Cardiac septum (tissue), 1 donor: Measurements from ENCODE around the gene KCNJ12. TPM values are rescaled to one million over a fixed set of nuclear protein-coding genes. Genes with fewer than 3 reads are reported as not detected.
"Not testable (repeated sequence)": the region's sequence is repeated elsewhere in the genome, so short reads cannot be mapped to it uniquely, and the experiment has no call there.

ENCODE experiments used
- DNase-seq: peaks from one replicate; pipeline ENCODE4 v3.0.0-alpha.2; 2020; ENCODE audit warnings: low spot score
- intact Hi-C: fragments of 100-400 bp; cut with DNase I; formaldehyde crosslinking; loops from one replicate; pipeline ENCODE4 v1.14.0; 2022
- total RNA-seq: library from RNA; stranded (reverse); fragmentation: NEBNext Ultra II Directional; extraction: Animal tissue kit (Norgen Biotek cat#: 25700); gene quantifications from one replicate; pipeline ENCODE4 v1.2.1, GENCODE V29; 2021
- donor health status: DM: no; HTN: no; CAD: no.

Gene KCNJ12
- total RNA-seq, 1 donor from 2014 or later = 11.3 TPM

GRCh38 chr17:21426876-21427275, 50.7 kb downstream of the KCNJ12 start:
- intact Hi-C loops, DNase-seq: not testable (repeated sequence)

DNA sequence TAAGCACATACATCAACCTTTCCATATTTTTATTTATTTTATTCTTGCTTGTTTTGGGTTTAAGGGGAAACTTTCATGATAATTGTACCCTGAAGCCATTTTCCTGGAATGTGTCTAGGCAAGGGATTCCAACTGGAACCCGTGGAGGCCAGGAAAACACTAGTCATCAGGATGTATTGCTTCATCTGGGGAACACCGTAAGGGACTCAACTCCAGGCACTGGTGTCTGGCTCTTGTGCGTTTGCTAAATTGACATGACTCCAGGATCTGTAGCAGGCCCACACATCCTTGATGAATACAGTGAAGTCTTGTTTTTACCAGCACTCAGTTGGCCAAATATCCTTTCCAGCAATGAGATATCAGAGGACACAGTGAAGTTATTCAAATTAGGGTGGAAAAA, 51.6 kb downstream of the KCNJ12 start:
- intact Hi-C loops, DNase-seq: not testable (repeated sequence)

DNA sequence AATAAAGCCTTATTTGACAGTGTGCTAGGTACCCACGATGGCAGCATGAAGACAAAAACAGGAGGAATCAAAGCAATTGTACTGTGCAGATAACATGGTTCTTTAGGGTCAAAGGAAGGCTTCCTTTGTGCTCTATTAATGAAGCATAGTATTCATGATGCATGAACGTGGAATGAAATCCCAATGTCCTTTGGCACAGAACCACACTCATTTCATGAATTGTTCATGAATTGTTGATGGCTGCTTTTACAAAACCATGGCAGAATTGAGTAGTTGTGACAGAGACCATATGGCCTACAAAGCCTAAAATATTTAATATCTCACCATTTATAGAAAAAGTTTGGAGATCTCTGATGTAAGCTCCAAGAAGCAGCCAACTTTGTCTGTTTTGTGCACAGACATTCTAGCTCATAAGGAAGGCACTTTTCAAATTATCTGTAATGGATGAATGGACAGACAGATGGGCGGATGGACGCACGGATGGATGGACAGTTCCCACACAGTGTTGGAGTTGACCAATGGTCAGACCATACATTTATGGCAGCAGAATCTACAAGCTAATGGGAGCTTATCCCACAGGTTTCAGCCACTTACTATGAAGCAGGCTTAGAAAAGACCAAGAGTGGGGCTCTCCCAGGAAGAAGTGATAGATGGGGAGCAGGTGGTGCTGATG, 52.7 kb downstream of the KCNJ12 start:
- DNase-seq, intact Hi-C loops: not testable (repeated sequence)

DNA sequence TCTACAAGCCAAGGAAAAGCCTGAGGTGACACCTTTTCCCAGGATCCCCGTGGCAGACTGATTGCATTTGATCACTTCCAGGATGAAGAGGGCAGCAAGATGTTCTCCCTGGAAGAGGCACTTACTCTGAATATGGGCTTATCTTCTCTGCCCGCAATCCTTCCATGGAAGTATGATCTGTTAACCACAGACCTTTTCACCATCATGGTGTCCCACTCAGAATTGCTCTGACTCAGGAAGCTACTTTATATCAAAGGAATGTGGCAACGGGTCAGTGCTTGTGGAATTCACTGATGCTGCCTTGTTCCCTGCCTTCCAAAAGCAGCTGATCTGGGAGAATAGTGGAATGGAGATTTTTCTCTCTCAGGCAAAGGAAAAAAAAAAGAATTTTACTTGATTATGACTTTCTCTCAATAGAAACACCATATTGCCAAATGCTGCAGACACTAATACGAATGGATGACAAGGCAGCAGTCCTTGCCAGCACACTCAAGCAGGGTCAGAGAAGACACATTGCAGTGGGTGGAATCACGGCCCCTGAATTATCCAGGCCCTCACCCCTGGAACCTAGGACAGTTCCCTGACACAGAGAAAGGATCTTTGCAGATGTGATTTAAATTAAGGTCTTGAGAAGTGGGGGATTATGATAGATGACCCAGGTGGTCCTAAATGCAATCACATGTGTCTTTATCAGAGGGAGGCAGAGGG, 53.9 kb downstream of the KCNJ12 start:
- DNase-seq, intact Hi-C loops: not testable (repeated sequence)

GRCh38 chr17:21433971-21434370, 57.8 kb downstream of the KCNJ12 start:
- intact Hi-C loops, DNase-seq: not testable (repeated sequence)

DNA sequence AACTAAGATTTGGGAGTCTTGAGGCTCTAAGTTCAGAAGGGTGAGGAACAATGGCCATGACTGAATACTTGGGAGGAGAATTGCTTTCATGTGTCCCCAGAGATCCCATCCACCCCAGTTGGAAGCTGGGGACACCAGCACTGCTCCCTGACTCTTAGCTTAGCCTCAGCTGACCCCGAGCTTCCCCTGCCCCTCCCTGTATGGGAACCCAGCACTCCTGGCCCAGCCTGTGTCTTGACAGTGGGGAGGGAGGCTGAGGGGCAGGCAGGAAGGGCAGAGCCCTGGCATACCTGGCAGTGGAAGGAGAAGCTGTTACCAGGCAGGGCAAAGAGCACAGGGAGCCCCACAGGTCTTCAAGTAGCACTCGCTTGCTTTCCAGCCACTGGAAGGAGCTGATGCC, 58.8 kb downstream of the KCNJ12 start:
- intact Hi-C loops, DNase-seq: not testable (repeated sequence)

DNA sequence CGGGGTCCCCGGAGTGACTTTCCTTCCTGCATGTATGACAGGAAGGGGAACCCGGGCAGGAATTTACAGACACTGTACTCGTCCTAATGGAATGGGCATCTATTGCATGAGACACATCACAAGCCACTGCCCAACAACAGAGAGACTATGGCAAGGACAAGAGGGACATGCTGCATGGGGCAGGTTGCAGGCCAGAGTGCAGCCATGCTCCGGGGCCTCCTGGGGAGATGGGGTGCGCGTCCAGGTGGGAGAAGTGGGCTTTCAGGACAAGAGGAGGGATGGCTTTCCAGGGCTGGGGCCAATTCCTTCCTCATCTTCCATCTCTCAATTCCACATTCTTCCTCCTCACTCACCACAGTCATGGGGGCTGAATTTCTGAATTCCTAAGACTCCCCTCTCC, 60.3 kb downstream of the KCNJ12 start:
- intact Hi-C loops, DNase-seq: not testable (repeated sequence)

GRCh38 chr17:21436883-21437836, 61.0 kb downstream of the KCNJ12 start:
- DNase-seq, intact Hi-C loops: not testable (repeated sequence)

DNA sequence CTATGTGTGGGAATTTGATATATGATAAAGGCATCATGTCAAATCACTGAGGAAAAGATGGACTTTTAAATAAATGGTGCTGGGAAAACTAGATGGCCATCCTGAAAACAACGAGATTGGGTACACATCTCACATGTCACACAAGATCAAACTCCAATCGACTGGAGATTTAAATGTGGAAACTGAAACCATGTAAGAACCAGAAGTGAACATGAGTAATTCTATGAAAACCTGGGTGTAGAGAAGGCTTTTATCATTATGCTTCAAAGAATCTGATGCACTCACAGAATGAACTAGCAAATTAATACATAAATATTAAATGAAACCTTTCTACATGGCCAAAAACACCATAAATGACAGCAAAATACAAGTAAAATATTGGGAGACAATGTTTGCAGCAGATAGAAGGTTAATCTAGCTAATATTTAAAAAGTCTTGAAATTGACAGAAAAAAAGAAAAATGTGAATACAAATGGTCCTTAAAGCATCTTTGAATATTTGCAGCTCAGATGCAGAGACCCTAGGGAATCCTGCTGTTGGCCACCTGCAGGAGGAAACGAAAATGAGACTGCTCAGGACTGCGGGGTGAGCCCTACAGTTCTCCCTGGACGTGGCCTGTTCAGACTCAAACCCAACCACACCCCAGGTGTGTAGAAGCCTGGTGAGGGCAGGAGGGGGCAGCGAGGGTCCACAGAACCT, 62.3 kb downstream of the KCNJ12 start:
- DNase-seq, intact Hi-C loops: not testable (repeated sequence)

DNA sequence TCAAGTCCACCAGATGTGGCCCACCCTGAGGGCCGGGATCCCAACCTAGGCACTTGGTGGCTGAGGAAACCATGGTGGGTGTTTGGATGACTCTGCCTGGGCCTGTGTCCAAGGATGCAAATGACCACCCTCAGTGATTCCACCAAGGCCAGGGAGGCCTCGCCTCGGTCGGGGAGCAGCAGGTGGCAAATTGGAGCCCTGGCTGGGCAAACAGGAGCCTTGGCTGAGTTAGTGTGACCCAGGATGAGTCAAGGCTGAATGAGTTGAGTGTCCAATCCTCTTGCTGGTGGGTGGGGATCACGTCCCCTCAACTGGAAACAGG, 62.8 kb downstream of the KCNJ12 start:
- intact Hi-C loops, DNase-seq: not testable (repeated sequence)

DNA sequence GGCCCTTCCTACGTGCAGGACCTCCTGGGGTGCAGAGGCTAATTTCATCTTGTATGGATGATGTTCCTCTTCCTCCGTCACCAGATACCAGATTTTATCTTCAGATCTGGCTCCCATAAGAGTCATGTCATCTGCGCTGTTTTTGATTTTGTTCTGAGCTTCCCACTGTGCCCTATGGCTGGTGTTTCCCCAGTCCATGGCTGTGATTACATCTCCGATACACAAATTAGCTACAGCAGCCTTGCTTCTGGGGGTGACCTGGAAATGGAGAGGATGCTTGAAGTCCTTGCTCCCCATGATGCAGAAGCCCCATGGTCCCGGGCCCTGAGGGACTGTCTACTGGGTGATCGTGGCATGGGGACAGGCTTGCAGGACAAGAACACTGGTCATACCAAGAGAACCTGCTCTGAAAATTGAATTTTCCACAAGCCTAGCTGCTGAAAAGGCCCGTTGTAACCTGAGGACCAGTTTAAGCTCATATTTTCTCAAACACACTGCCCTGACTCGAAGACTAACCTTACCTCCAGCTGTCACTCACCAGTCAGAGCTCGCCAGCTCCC, 69.0 kb downstream of the KCNJ12 start:
- intact Hi-C loops = no loop called here
- no peak for DNase-seq

DNA sequence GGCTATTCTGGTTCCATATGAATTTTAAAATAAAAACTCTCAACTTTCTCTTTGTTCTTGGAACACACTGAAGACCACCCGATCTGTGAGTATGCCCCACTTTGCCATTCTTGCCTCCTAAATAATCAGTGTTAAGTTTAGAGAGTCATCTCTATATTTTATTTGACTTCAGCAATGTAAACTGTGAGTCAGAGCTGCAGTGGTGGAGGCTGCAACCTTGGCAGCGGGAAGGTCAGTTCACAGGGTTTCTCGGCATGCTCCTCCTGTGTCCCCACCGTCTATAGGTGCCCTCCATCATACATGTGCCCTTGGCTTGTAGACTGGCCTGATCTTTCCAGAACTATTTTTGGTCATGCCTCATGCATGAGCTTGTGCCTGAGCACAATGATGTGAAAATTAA, 71.4 kb downstream of the KCNJ12 start:
- intact Hi-C loops, DNase-seq: not testable (repeated sequence)

GRCh38 chr17:21449891-21450290, 73.7 kb downstream of the KCNJ12 start:
- intact Hi-C loops = loop anchor here (5.0 kb wide), 2 partner anchors 73 to 128 kb away; partner anchors contain the start of gene KCNJ12
- DNase-seq = not testable (repeated sequence)

GRCh38 chr17:21451975-21452374, 75.8 kb downstream of the KCNJ12 start:
- intact Hi-C loops = loop anchor here (1.0 to 5.0 kb wide), 3 partner anchors 59 to 130 kb away; partner anchors contain the start of gene KCNJ12
- no peak for DNase-seq

GRCh38 chr17:21452377-21453143, 76.4 kb downstream of the KCNJ12 start:
- peak; percentile 82 for DNase-seq

GRCh38 chr17:21453144-21453898, 77.2 kb downstream of the KCNJ12 start:
- DNase-seq = no peak
- intact Hi-C loops = loop anchor here (5.0 kb wide), 2 partner anchors 76 to 131 kb away; partner anchors contain the start of gene KCNJ12

More at GRCh38 chr17:21452377-21453143, 76.4 kb downstream of the KCNJ12 start:
- intact Hi-C loops = loop anchor here (1.0 to 5.0 kb wide), 3 partner anchors 59 to 130 kb away; partner anchors contain the start of gene KCNJ12

DNA sequence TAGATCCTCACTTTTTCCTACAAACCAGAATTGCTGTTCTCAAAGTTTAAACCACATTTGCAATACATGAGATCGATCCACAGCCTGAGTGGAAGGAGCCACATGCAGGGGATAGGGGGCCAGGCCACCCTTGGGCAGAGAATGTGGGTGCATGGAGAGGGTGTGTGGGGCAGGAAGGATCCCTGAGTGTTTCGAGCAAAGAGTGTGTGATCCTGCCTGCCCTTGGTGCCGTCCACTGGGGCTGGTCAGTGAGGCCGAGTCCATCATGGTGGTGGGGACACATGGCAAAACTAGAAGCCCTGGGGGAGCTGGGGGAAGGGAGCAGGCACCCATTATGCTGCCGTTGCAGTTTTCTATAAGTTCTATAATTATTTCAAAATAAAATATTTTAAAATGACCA, 77.8 kb downstream of the KCNJ12 start:
- not testable (repeated sequence) for DNase-seq
- intact Hi-C loops = loop anchor here (5.0 kb wide), 2 partner anchors 77 to 132 kb away; partner anchors contain the start of gene KCNJ12
